GM23338 (cell line): ENCODE data around the gene PDE1C.

ENCODE experiments used
- CREB1 ChIP-seq: fragments of 250-450 bp; sonication (Bioruptor Pico); IDR thresholded peaks from 2 replicates; pipeline ENCODE4 v1.5.0; 2020; ENCODE audit warnings: low read depth, mild to moderate bottlenecking, moderate library complexity
- ETS1 ChIP-seq: IDR thresholded peaks from 2 replicates; pipeline ENCODE4 v1.6.1; 2016; ENCODE audit warnings: antibody characterized with exemption
- EZH2 ChIP-seq: fragments of 200-600 bp; sonication (generic); IDR thresholded peaks from one replicate; pipeline ENCODE4 v1.8.0; 2017; ENCODE audit warnings: antibody characterized with exemption, mild to moderate bottlenecking, low read depth; ENCODE audit not compliant: unreplicated experiment
- EZH2phosphoT487 ChIP-seq: fragments of 200-600 bp; sonication (generic); IDR thresholded peaks from one replicate; pipeline ENCODE4 v1.8.1; 2018; ENCODE audit warnings: antibody characterized with exemption; ENCODE audit not compliant: unreplicated experiment
- JUNB ChIP-seq: IDR thresholded peaks from one replicate; pipeline ENCODE4 v1.6.1; 2016; ENCODE audit warnings: antibody characterized with exemption; ENCODE audit not compliant: unreplicated experiment
- NANOG ChIP-seq: IDR thresholded peaks from 2 replicates; pipeline ENCODE4 v1.6.1; 2016; ENCODE audit warnings: antibody characterized with exemption, borderline replicate concordance
- POLR2AphosphoS5 ChIP-seq: IDR thresholded peaks from 2 replicates; pipeline ENCODE4 v1.6.1; 2016; ENCODE audit warnings: antibody characterized with exemption, low read depth
- REST ChIP-seq: IDR thresholded peaks from one replicate; pipeline ENCODE4 v1.6.1; 2018; ENCODE audit warnings: antibody characterized with exemption; ENCODE audit not compliant: unreplicated experiment
- STAT1 ChIP-seq: IDR thresholded peaks from one replicate; pipeline ENCODE4 v1.6.1; 2016; ENCODE audit warnings: antibody characterized with exemption; ENCODE audit not compliant: unreplicated experiment
- ZNF114 ChIP-seq: fragments of 250-450 bp; sonication (Bioruptor Pico); IDR thresholded peaks from 2 replicates; pipeline ENCODE4 v1.5.0; 2020; ENCODE audit warnings: mild to moderate bottlenecking, moderate library complexity
- ZNF331 ChIP-seq: fragments of 250-450 bp; sonication (Bioruptor Pico); IDR thresholded peaks from 2 replicates; pipeline ENCODE4 v1.5.0; 2020; ENCODE audit warnings: low read depth, mild to moderate bottlenecking, moderate library complexity
- ZNF462 ChIP-seq: fragments of 250-450 bp; sonication (Bioruptor Pico); IDR thresholded peaks from 2 replicates; pipeline ENCODE4 v1.5.0; 2020; ENCODE audit warnings: mild to moderate bottlenecking, moderate library complexity
- TF ChIP-seq, protein P1 (sequence below), 2 experiments: fragments of 200-600 bp in 1 of 2; sonication (generic) in 1 of 2; conservative IDR thresholded peaks; 2 replicates each; pipeline versions ENCODE4 v1.5.1 to v1.6.1; 2016 to 2017; ENCODE audit warnings: antibody characterized with exemption in 2 of 2, low read depth in 2 of 2, mild to moderate bottlenecking in 2 of 2, moderate library complexity in 1 of 2

GRCh38 chr7:32053204-32053603 lies 17.0 kb downstream of the PDE1C start:
- TF ChIP-seq, protein P1, sequence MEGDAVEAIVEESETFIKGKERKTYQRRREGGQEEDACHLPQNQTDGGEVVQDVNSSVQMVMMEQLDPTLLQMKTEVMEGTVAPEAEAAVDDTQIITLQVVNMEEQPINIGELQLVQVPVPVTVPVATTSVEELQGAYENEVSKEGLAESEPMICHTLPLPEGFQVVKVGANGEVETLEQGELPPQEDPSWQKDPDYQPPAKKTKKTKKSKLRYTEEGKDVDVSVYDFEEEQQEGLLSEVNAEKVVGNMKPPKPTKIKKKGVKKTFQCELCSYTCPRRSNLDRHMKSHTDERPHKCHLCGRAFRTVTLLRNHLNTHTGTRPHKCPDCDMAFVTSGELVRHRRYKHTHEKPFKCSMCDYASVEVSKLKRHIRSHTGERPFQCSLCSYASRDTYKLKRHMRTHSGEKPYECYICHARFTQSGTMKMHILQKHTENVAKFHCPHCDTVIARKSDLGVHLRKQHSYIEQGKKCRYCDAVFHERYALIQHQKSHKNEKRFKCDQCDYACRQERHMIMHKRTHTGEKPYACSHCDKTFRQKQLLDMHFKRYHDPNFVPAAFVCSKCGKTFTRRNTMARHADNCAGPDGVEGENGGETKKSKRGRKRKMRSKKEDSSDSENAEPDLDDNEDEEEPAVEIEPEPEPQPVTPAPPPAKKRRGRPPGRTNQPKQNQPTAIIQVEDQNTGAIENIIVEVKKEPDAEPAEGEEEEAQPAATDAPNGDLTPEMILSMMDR (conservative IDR thresholded peaks at IDR 0.05; ENCODE audit: low read depth in 2 of 2), result no peak
- no peak for TF ChIP-seq EZH2phosphoT487
- TF ChIP-seq EZH2, result no peak
- TF ChIP-seq STAT1, result no peak
- no peak for TF ChIP-seq ZNF331 (CRISPR knock-in tag)
- no peak for TF ChIP-seq JUNB
- no peak for TF ChIP-seq POLR2AphosphoS5
- TF ChIP-seq ZNF462, result no peak
- no peak for TF ChIP-seq REST
- no peak for TF ChIP-seq NANOG
- no peak for TF ChIP-seq CREB1 (CRISPR knock-in tag)
- TF ChIP-seq ZNF114 (CRISPR knock-in tag), result no peak
- no peak for TF ChIP-seq ETS1
